GM12891 (cell line): ENCODE data around the gene MCTP1.

Source experiments
- POLR2AphosphoS5 ChIP-seq: IDR thresholded peaks from 2 replicates; pipeline ENCODE4 v1.6.1; 2011; ENCODE audit warnings: low read depth, low read length, control low read depth
- POU2F2 ChIP-seq: IDR thresholded peaks from 2 replicates; pipeline ENCODE4 v1.6.1; 2011; ENCODE audit warnings: low read depth, mild to moderate bottlenecking, control low read depth, low read length, moderate library complexity
- TAF1 ChIP-seq: IDR thresholded peaks from 2 replicates; pipeline ENCODE4 v1.6.1; 2011; ENCODE audit warnings: low read depth, low read length, control low read depth

- TF ChIP-seq TAF1 (no peak), POLR2AphosphoS5 (no peak), POU2F2 (no peak)
Measured at GRCh38 chr5:94847019-94847418, 437.9 kb downstream of the MCTP1 start.
